Measurements from ENCODE around the gene ANGPTL5. TPM values are rescaled to one million over a fixed set of nuclear protein-coding genes. Genes with fewer than 3 reads are reported as not detected.

The ANGPTL5 gene
- total RNA-seq, 2 donors from 2014 or later, result not detected

GRCh38 chr11:101914738-101915426 lies 1.4 kb downstream of the ANGPTL5 start, which contains the start of gene CEP126:
Gene CEP126, plus strand, starts transcription at chr11:101915010. Its CDS starts 275 bp downstream, at chr11:101915285.
- no peaks in the 10 kb centered on the region for H3K9me3 Mint-ChIP-seq
- H3K27ac Mint-ChIP-seq, result peak within 1 kb of the TSS; percentile 83
- H3K4me1 Mint-ChIP-seq, result peaks cover 20% of the 10 kb centered on the region
- no peaks in the 10 kb centered on the region for H3K36me3 Mint-ChIP-seq (ENCODE audit: low read depth)
- peak within 1 kb of the TSS; percentile 90 for H3K4me3 Mint-ChIP-seq
- ATAC-seq (replicated peaks), result peak; percentile 97
- H3K27me3 Mint-ChIP-seq, result peaks cover 5% of the 10 kb centered on the region

DNA sequence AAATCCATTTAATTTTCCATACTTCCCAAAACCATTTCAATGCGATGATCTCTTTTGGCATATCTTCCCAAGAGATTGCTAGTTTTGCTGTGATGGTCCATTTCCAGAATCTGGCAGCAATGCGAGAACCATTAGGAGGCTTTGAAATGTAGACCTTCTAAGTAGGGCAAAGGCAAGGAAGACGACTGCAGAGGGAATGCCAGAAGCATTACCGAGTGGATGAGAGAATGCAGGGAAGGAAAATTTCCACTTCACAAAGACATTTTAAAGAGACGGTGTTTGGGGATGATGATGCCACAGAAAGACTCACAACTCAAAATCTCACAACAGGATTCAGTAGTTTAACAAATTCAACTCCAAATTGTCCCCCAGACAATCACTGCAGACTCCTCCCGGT lies 2.0 kb downstream of the ANGPTL5 start:
- Mint-ChIP-seq H3K36me3 (ENCODE audit: low read depth) (no peaks in the 10 kb centered on the region), H3K4me1 (peaks cover 20% of the 10 kb centered on the region), H3K27ac (peak overlapping the region; percentile 83), H3K9me3 (no peaks in the 10 kb centered on the region), H3K4me3 (peak overlapping the region; percentile 90), H3K27me3 (peaks cover 5% of the 10 kb centered on the region)
- no peak for ATAC-seq (replicated peaks)

GRCh38 chr11:101913656-101914055 lies 2.7 kb downstream of the ANGPTL5 start:
- Mint-ChIP-seq H3K4me3 (peak overlapping the region; percentile 90), H3K36me3 (ENCODE audit: low read depth) (no peaks in the 10 kb centered on the region), H3K9me3 (no peaks in the 10 kb centered on the region), H3K27ac (no peak overlapping the region), H3K27me3 (peaks cover 9% of the 10 kb centered on the region), H3K4me1 (peaks cover 20% of the 10 kb centered on the region)
- ATAC-seq (replicated peaks), result no peak

GRCh38 chr11:101912823-101913284 lies 3.5 kb downstream of the ANGPTL5 start:
- peaks cover 9% of the 10 kb centered on the region for H3K27me3 Mint-ChIP-seq
- H3K4me3 Mint-ChIP-seq, result no peak overlapping the region
- H3K4me1 Mint-ChIP-seq, result peaks cover 19% of the 10 kb centered on the region
- no peak overlapping the region for H3K27ac Mint-ChIP-seq
- H3K36me3 Mint-ChIP-seq (ENCODE audit: low read depth), result no peaks in the 10 kb centered on the region
- no peak for ATAC-seq (replicated peaks)
- H3K9me3 Mint-ChIP-seq, result no peaks in the 10 kb centered on the region

GRCh38 chr11:101909087-101909486 lies 7.2 kb downstream of the ANGPTL5 start:
- Mint-ChIP-seq H3K36me3 (ENCODE audit: low read depth) (no peaks in the 10 kb centered on the region), H3K27ac (no peak overlapping the region), H3K4me1 (peaks cover under 1% of the 10 kb centered on the region), H3K4me3 (no peak overlapping the region), H3K27me3 (peaks cover 21% of the 10 kb centered on the region), H3K9me3 (no peaks in the 10 kb centered on the region)
- ATAC-seq (replicated peaks), result no peak

DNA sequence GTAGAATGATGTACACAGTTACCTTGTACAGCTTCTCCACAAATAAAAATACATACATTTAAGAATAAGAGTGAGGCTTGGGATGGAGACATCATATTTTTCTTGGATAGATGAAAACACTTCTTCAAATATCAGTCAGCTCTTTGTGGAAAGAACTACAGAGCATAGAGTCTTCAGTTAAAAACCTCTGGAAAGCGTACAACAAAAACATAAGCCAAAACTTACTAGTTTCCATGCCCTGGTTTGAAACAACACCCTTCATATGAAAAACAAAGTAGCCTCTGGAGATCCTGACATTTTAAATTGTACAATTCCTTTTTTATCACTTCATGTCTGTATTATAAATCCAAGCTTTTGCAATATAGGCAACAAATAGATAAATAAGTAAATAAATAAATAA lies 8.5 kb downstream of the ANGPTL5 start:
- Mint-ChIP-seq H3K4me1 (no peaks in the 10 kb centered on the region), H3K27ac (no peak overlapping the region), H3K27me3 (peaks cover 31% of the 10 kb centered on the region)

GRCh38 chr11:101894505-101894904 lies 21.8 kb downstream of the ANGPTL5 start:
- no peak overlapping the region for H3K27ac Mint-ChIP-seq
- ATAC-seq (replicated peaks), result no peak
- no peaks in the 10 kb centered on the region for H3K9me3 Mint-ChIP-seq
- H3K4me3 Mint-ChIP-seq, result no peak overlapping the region
- H3K4me1 Mint-ChIP-seq, result peaks cover 5% of the 10 kb centered on the region
- H3K27me3 Mint-ChIP-seq, result peaks cover 19% of the 10 kb centered on the region
- H3K36me3 Mint-ChIP-seq (ENCODE audit: low read depth), result no peaks in the 10 kb centered on the region

More for the DNA sequence above, 8.5 kb downstream of the ANGPTL5 start:
- no peak for ATAC-seq (replicated peaks)
- Mint-ChIP-seq H3K36me3 (ENCODE audit: low read depth) (no peaks in the 10 kb centered on the region), H3K4me3 (no peak overlapping the region), H3K9me3 (no peaks in the 10 kb centered on the region)

- no peak for ATAC-seq (replicated peaks)
- H3K4me1 Mint-ChIP-seq, result peaks cover 5% of the 10 kb centered on the region
- H3K36me3 Mint-ChIP-seq (ENCODE audit: low read depth), result no peaks in the 10 kb centered on the region
- H3K9me3 Mint-ChIP-seq, result no peaks in the 10 kb centered on the region
- no peak overlapping the region for H3K4me3 Mint-ChIP-seq
- peaks cover 20% of the 10 kb centered on the region for H3K27me3 Mint-ChIP-seq
- no peak overlapping the region for H3K27ac Mint-ChIP-seq
Observed at GRCh38 chr11:101889767-101890166, 26.6 kb downstream of the ANGPTL5 start.

GRCh38 chr11:101885631-101886030 lies 30.7 kb downstream of the ANGPTL5 start:
- no peak for ATAC-seq (replicated peaks)
- H3K27me3 Mint-ChIP-seq, result peaks cover 34% of the 10 kb centered on the region
- peaks cover 5% of the 10 kb centered on the region for H3K4me1 Mint-ChIP-seq
- no peaks in the 10 kb centered on the region for H3K36me3 Mint-ChIP-seq (ENCODE audit: low read depth)
- H3K9me3 Mint-ChIP-seq, result no peaks in the 10 kb centered on the region
- no peak overlapping the region for H3K27ac Mint-ChIP-seq
- no peak overlapping the region for H3K4me3 Mint-ChIP-seq

DNA sequence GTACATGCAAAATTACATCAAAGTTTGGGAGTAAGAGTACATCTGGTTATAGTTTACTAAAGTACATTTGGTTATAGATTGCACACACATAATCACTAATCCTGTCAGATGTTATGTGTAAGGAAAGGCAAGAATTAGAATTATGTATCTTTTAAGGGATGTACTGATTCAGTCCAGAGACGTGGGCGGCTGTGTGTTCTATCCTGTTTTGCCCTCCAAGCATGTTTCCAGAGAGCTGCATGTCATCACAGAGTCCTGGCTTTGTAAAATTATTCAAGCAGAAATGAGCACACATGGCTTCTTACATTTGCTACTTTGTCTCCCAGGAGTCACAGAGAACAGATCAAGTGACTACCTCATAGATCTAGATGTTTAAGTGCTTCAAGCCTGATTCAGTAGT lies 34.7 kb downstream of the ANGPTL5 start:
- peaks cover 37% of the 10 kb centered on the region for H3K27me3 Mint-ChIP-seq
- no peaks in the 10 kb centered on the region for H3K36me3 Mint-ChIP-seq (ENCODE audit: low read depth)
- H3K4me1 Mint-ChIP-seq, result no peaks in the 10 kb centered on the region
- no peak for ATAC-seq (replicated peaks)
- H3K9me3 Mint-ChIP-seq, result no peaks in the 10 kb centered on the region
- H3K27ac Mint-ChIP-seq, result no peak overlapping the region
- no peak overlapping the region for H3K4me3 Mint-ChIP-seq

GRCh38 chr11:101880222-101880621 lies 36.1 kb downstream of the ANGPTL5 start:
- no peak for ATAC-seq (replicated peaks)
- no peak overlapping the region for H3K27ac Mint-ChIP-seq
- H3K36me3 Mint-ChIP-seq (ENCODE audit: low read depth), result no peaks in the 10 kb centered on the region
- no peaks in the 10 kb centered on the region for H3K4me1 Mint-ChIP-seq
- H3K9me3 Mint-ChIP-seq, result no peaks in the 10 kb centered on the region
- peaks cover 33% of the 10 kb centered on the region for H3K27me3 Mint-ChIP-seq
- H3K4me3 Mint-ChIP-seq, result no peak overlapping the region

DNA sequence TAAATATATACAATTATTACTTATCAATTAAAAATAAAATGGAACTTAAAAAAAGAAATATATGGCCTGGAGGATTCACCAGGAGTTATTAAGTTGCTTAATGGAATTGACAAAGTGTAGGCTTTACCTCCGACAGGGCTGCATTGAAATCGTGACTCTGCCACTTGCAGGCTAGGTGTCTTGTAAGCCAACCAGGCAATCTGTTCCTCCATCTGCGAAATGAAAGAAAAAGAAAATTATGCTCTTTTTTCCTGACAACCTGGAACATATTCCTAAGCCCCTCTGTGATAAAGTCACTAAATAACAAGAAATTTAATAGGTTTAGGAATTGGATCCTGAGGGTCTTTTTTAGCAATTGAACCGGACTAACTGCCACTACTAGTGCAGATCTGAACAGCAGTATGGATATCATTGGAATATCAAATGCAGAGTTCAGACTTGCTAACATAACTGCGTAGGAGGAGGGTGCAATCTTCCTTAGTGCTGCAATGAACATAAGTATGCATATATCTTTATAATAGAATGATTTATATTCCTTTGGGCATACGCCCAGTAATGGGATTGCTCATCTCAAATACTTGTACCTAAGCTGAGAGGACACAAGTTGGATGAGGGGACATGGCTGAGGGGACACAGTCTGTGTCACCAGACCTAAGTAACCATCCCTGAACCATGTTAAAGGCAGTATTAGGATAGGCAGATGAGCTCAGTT lies 44.0 kb downstream of the ANGPTL5 start:
- H3K36me3 Mint-ChIP-seq (ENCODE audit: low read depth), result no peaks in the 10 kb centered on the region
- no peaks in the 10 kb centered on the region for H3K4me1 Mint-ChIP-seq
- H3K9me3 Mint-ChIP-seq, result no peaks in the 10 kb centered on the region
- H3K27me3 Mint-ChIP-seq, result peaks cover 19% of the 10 kb centered on the region
- ATAC-seq (replicated peaks), result no peak
- H3K4me3 Mint-ChIP-seq, result no peak overlapping the region
- no peak overlapping the region for H3K27ac Mint-ChIP-seq

- no peaks in the 10 kb centered on the region for H3K4me1 Mint-ChIP-seq
- no peaks in the 10 kb centered on the region for H3K36me3 Mint-ChIP-seq (ENCODE audit: low read depth)
- no peak overlapping the region for H3K4me3 Mint-ChIP-seq
- H3K27ac Mint-ChIP-seq, result no peak overlapping the region
- H3K9me3 Mint-ChIP-seq, result no peaks in the 10 kb centered on the region
- ATAC-seq (replicated peaks), result no peak
- H3K27me3 Mint-ChIP-seq, result peaks cover 15% of the 10 kb centered on the region
Observed at GRCh38 chr11:101870510-101870909, 45.8 kb downstream of the ANGPTL5 start.

- Mint-ChIP-seq H3K27ac (no peak overlapping the region), H3K27me3 (peaks cover 16% of the 10 kb centered on the region), H3K36me3 (ENCODE audit: low read depth) (no peaks in the 10 kb centered on the region), H3K9me3 (no peaks in the 10 kb centered on the region), H3K4me3 (no peak overlapping the region), H3K4me1 (no peaks in the 10 kb centered on the region)
- ATAC-seq (replicated peaks), result no peak
Observed at GRCh38 chr11:101867951-101868350, 48.4 kb downstream of the ANGPTL5 start.
